CD1c-positive myeloid dendritic cell (primary cell): ENCODE data around the gene TNFAIP3.

ENCODE experiments used
- DNase-seq: peaks from one replicate; pipeline ENCODE4 v3.0.0-alpha.2; 2016; ENCODE audit errors: extremely low spot score

The TNFAIP3 gene

DNA sequence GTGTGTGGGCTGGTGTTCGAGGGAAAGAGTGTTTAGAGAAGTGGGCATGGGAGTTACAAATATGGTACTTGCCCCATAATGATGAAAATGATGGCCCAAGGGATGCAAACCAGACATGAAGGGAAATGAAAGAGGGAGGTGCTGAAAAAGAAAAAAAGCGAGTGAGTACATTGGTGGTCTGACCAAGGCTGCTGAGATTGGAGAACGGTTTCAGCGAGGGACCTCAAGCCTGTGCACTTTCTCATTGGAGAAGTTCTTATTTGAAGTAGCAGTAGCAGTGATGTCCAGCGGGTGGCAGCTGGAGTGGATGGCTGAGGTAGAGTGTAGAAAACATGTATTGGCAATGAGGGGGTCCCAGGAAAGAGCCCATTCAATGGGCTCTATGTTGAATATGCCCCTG, 54.8 kb downstream of the TNFAIP3 start:
- peak; percentile 36 for DNase-seq

- DNase-seq, result no peak
Observed at GRCh38 chr6:137923866-137924653, 57.0 kb downstream of the TNFAIP3 start.

DNA sequence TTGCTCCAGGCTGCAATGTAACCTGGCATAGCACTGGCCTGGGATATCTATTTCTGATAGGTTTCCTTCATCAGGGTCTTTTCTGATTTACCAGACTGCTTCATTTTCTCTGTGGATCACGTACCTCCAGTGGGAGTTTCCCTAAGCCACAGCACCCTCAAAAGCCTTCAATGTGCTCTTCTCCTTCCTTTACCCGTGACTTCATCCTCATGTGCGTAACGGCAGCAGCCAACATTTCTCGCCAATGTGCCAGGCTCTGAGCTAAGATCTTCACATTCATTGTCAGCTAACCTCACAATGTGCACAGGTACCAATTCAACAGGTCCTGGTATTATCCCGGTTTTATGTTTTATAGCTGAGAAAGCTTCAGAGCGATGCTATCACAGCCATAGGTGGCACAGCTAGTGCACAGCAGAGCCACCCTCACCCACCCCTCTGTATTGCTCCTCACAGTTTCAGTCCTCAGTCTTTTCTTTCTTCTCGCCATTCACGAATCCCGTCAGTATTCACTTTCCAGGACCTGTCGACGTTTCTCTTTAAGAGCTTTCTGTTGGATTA, 58.2 kb downstream of the TNFAIP3 start:
- no peak for DNase-seq

- DNase-seq, result no peak
Observed at GRCh38 chr6:137926207-137926731, 59.2 kb downstream of the TNFAIP3 start.

DNA sequence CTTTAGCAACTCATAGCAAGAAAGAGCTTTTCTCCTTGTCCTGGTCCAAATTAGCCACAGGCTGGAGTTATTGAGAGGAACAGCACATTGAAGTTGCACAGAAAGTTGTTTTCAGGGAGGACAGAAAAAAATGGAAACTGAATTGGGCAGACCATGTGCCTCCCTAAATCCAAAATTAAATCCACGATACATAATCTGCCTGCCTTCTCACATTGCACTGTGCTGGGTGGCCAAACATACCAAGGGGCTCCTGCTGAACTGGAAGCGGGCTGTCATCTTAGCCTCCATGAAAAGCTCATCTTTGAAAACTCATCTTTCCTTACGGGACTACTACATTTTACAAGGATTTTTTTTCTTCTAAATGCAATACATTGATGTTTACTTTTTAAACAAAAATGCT, 59.9 kb downstream of the TNFAIP3 start:
- no peak for DNase-seq

GRCh38 chr6:137927777-137928218, 60.7 kb downstream of the TNFAIP3 start:
- DNase-seq, result peak; percentile 84

GRCh38 chr6:137928286-137928685, 61.2 kb downstream of the TNFAIP3 start:
- peak; percentile 89 for DNase-seq

DNA sequence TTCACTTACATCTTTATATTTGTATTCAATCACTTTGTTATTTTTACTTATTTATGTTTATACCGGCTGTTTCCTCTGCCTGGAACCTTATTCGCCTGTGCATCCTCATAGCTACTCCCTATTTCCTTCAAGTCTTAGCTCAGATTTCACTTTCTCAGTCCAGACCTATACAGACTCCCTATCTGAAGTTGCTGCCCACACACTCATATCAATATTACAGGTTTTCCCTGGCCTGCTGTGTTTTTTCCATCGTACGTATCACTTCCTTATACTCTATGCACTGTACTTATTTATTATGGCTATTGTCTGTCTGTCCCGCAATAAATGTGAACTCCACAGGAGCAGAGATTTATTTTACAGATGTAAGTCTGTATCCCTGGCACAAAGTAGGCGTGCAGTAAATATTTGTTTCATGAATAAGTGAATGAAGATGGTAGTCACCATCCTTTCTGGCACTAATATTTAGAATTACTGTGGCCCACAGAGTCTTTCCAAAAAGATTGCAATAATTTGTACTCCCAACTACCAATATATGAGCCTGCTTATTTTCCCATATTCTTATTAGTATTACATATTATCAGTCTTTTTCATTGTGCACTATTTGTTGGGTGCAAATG, 64.9 kb downstream of the TNFAIP3 start:
- no peak for DNase-seq
